GM19397 (cell line): ENCODE results near the gene ECE1.
"Not testable (repeated sequence)": the region's sequence is repeated elsewhere in the genome, so short reads cannot be mapped to it uniquely, and the experiment has no call there.

Experiments
- ATAC-seq: cut with Tn5 transposase; IDR thresholded peaks from one replicate; pipeline ENCODE4 v1.9.1; 2021; ENCODE audit warnings: mild to moderate bottlenecking, moderate library complexity; ENCODE audit not compliant: unreplicated experiment

ECE1 gene

GRCh38 chr1:21188235-21188634 is 102.0 kb downstream of the ECE1 start:
- ATAC-seq: no peak

DNA sequence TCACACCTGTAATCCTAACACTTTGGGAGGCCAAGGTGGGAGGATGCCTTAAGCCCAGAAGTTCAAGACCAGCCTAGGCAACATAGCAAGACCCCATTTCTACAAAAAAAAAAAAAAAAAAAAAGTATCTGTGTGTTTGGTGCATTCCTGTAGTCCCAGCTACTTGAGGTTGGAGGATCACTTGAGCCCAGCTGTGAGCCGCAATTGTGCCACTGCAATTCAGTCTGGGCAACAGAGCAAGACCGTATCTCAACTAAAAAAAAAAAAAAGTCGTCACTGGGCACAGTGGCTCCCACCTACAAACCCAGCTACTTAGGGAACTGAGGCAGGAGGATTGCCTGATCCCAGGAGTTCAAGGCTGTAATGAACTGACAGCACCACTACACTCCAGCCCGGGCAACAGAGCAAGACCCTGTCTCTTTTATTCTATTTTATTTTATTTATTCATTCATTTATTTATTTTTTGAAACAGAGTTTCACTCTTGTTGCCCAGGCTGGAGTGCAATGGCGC is 105.0 kb downstream of the ECE1 start:
- ATAC-seq: no peak

- no peak for ATAC-seq
Measured at GRCh38 chr1:21184276-21184675, 106.0 kb downstream of the ECE1 start.

- ATAC-seq: no peak
Measured at GRCh38 chr1:21182181-21182731, 108.0 kb downstream of the ECE1 start.

DNA sequence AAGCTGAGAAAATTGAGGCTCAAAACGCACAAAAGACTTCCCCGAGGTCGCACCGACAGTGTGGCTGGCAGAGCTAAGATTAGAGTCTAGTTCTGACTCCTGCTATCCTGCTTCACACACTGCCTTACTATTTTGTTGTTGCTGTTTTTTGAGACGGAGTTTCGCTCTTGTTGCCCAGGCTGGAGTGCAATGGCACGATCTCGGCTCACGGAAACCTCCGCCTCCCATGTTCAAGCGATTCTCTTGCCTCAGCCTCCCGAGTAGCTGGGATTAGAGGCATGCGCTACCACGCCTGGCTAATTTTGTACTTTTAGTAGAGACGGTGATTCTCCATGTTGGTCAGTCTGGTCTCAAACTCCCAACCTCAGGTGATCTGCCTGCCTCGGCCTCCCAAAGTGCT is 112.0 kb downstream of the ECE1 start:
- not testable (repeated sequence) for ATAC-seq

DNA sequence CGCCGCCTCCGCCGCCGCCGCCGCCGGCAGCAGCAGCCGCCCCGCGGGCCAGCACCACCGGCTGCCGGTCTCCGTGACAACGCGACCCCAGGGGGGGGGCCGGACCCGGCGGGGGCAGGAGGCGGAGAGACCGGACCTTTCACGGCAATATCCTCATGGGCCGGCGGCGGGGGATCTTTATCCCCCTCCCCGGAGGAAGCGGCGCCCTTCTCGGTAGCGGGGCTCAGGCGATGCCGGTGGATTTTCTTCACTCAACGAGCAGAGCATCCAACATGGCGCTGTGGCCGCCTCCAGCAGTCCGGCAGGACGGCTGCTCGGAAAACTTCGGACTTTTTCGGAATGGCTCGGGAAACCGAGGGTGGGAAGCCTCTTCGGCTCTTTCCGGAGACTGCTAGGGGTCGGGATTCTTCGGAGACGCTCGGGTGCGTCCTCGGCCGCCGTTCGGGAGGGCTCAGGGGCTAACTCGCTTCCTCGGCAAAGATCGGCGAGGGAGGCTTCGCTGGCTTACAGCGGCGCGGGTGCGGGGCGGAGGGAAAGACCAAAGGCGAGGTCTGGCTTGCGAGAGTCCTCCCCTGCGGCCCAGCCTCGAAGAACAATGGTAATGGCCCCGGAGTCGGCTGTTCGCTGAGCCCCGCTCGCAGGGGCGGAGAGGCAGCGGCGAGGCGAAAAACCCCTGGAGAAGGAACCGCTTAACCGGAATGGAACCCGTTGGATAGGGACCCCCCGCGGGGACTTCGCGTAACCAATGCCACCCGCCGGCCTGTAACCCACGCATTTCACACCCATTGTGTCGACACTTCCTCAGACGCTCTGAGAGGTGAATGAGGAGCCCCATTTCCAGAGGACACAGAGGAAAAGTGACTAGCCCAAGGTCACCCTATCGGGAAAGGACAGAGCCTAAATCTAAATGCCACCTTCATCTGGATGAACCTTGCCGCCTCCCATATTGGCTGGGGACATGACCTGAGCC is 113.4 kb downstream of the ECE1 start, which contains the start of gene EIF4G3:
EIF4G3 (minus strand) TSS at position 312 of the 970 bp plus-strand sequence. CDS start 174,155 bp downstream, outside the sequence.
- peak; percentile 87 for ATAC-seq

GRCh38 chr1:21175670-21176581 is 114.3 kb downstream of the ECE1 start:
- ATAC-seq: peak; percentile 20

DNA sequence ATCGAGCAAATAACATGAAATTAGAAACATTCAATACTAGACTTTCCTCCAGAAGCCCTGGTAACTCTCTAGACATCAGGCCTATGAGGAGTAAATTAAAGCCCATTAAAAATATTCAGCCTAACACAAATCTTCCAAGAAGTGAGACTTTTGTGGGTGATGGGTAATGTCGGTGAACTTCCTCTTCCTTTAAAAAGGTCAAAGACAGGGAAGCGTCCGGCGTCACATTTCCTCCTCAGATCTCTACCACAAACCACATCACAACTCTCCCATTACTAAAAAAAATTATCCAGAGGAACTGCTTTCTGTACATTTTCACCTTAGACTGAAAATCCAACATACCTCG is 115.0 kb downstream of the ECE1 start:
- no peak for ATAC-seq

- ATAC-seq: no peak
Measured at GRCh38 chr1:21174654-21175323, 115.5 kb downstream of the ECE1 start.

DNA sequence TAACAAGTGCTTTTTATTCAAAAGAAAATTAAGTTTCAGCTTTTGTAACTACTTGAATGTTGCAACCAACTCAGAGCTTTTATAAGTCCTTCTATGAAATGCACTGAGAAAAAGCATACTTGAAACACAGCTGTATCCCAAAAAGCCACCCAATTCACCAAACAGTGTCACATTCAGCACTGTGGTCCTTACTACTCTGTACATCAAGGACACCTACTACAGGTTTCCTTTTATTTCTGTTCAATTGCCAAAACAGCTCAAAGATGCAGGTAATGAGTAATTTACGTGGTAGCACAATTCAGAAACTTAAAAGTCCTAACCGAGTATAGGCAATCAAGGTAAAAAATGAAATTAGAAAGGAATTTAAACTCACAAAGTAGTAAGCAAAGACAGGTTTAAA is 116.0 kb downstream of the ECE1 start:
- ATAC-seq: no peak

GRCh38 chr1:21173096-21173495 is 117.2 kb downstream of the ECE1 start:
- not testable (repeated sequence) for ATAC-seq

- ATAC-seq: not testable (repeated sequence)
Measured at GRCh38 chr1:21170837-21171236, 119.4 kb downstream of the ECE1 start.

DNA sequence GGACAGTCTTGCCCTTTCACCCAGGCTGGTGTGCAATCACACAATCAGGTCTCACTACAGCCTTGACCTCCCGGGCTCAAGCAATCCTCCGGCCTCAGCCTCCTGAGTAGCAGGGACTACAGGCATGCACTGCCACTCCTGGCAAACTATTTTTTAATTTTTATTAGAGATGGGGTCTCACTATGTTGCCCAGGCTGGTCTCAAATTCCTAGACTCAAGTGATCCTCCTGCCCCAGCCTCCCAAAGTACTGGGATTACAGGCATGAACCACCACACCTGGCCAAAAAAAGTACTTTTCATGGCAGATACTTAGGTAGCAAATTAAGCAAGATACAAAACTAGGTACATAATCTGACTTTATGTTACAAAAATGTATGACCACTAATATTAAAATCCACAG is 121.8 kb downstream of the ECE1 start:
- ATAC-seq: no peak
